ENCODE data around the gene GPX3.

The GPX3 gene

GRCh38 chr5:151020304-151021110, at the start of gene GPX3:
Gene GPX3 (plus strand): TSS chr5:151020591. CDS start chr5:151020655, 64 bp downstream.
- no peak for DNase-seq (ENCODE audit: low spot score)

GRCh38 chr5:150978590-150978989, 41.8 kb upstream of the GPX3 start:
- no peak for DNase-seq (ENCODE audit: low spot score)

GRCh38 chr5:150987746-150988145, 32.6 kb upstream of the GPX3 start:
- no peak for DNase-seq (ENCODE audit: low spot score)

GRCh38 chr5:150989695-150990094, 30.7 kb upstream of the GPX3 start:
- no peak for DNase-seq (ENCODE audit: low spot score)

GRCh38 chr5:150992705-150993104, 27.7 kb upstream of the GPX3 start:
- no peak for DNase-seq (ENCODE audit: low spot score)

- DNase-seq (ENCODE audit: low spot score) = no peak
Measured at GRCh38 chr5:150993422-150993821, 27.0 kb upstream of the GPX3 start.

GRCh38 chr5:150993826-150994412, 26.5 kb upstream of the GPX3 start:
- DNase-seq (ENCODE audit: low spot score) = no peak

- no peak for DNase-seq (ENCODE audit: low spot score)
Measured at GRCh38 chr5:150999704-151000442, 20.5 kb upstream of the GPX3 start.

GRCh38 chr5:151001436-151001835, 19.0 kb upstream of the GPX3 start:
- DNase-seq (ENCODE audit: low spot score) = no peak

- DNase-seq (ENCODE audit: low spot score) = peak; percentile 39
Measured at GRCh38 chr5:151002250-151002649, 18.1 kb upstream of the GPX3 start.

GRCh38 chr5:151002681-151003502, 17.5 kb upstream of the GPX3 start:
- DNase-seq (ENCODE audit: low spot score) = no peak

GRCh38 chr5:151003503-151003860, 16.9 kb upstream of the GPX3 start:
- no peak for DNase-seq (ENCODE audit: low spot score)

GRCh38 chr5:151004499-151004898, 15.9 kb upstream of the GPX3 start:
- no peak for DNase-seq (ENCODE audit: low spot score)

GRCh38 chr5:151005187-151005949, 15.0 kb upstream of the GPX3 start:
- DNase-seq (ENCODE audit: low spot score) = no peak

- no peak for DNase-seq (ENCODE audit: low spot score)
Measured at GRCh38 chr5:151005950-151006576, 14.3 kb upstream of the GPX3 start.

- no peak for DNase-seq (ENCODE audit: low spot score)
Measured at GRCh38 chr5:151006704-151007334, 13.6 kb upstream of the GPX3 start.

GRCh38 chr5:151007430-151008209, 12.8 kb upstream of the GPX3 start:
- no peak for DNase-seq (ENCODE audit: low spot score)

- no peak for DNase-seq (ENCODE audit: low spot score)
Measured at GRCh38 chr5:151008210-151008491, 12.2 kb upstream of the GPX3 start.

- no peak for DNase-seq (ENCODE audit: low spot score)
Measured at GRCh38 chr5:151008906-151009305, 11.5 kb upstream of the GPX3 start.

- DNase-seq (ENCODE audit: low spot score) = no peak
Measured at GRCh38 chr5:151012862-151013261, 7.5 kb upstream of the GPX3 start.

Data from hematopoietic multipotent progenitor cell treated with erythropoietin and hydrocortisone succinate and interleukin-3 and kit ligand, for 17 days (in vitro differentiated cells).